Right ventricle myocardium superior (tissue), 1 donor: ENCODE measurements around the gene ADAMTS17. TPM values are rescaled to one million over a fixed set of nuclear protein-coding genes. Genes with fewer than 3 reads are reported as not detected.

Source experiments
- ATAC-seq: fragments of 200-7000 bp; cut with Tn5 transposase; one replicate; pipeline ENCODE4 v1.9.1; 2020; ENCODE audit warnings: mild to moderate bottlenecking; ENCODE audit not compliant: poor library complexity
- DNase-seq: peaks from one replicate; pipeline ENCODE4 v3.0.0-alpha.2; 2020
- intact Hi-C: fragments of 100-400 bp; cut with DNase I; formaldehyde crosslinking; loops from one replicate; pipeline ENCODE4 v1.11.2; 2022
- total RNA-seq: library from RNA; stranded (reverse); fragmentation: NEBNext Ultra II Directional; extraction: Animal tissue kit (Norgen Biotek cat#: 25700); gene quantifications from one replicate; pipeline ENCODE4 v1.2.1, GENCODE V29; 2021
- donor health status: DM: no; HTN: yes; CAD: no; lungs with severe emphysema.

The ADAMTS17 gene
- total RNA-seq, 1 donor from 2014 or later = 1.7 TPM

GRCh38 chr15:100134089-100134583, 207.6 kb downstream of the ADAMTS17 start:
- ATAC-seq = no peak
- intact Hi-C loops = no loop called here
- no peak for DNase-seq

- ATAC-seq (no peak), DNase-seq (no peak)
- intact Hi-C loops = no loop called here
Measured at GRCh38 chr15:100133001-100133400, 208.8 kb downstream of the ADAMTS17 start.

DNA sequence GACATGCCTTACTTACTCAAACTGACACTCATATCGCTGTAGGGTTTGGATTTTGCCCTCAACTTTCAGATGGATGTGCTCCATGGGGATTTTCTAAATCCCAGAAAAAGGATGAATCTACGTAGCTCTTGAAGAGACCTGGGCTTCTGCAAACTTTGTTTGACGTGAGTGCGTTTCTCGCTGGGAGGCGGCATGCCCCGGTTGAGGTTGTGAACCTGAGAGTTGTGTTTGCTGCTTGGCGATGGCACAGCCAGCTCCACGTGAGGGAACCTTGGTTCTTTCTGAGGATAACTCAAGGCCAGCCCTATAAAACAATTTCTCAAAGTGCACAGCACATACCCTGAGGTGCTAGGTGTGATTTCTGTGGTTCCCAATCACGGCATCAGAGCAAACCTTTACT, 209.5 kb downstream of the ADAMTS17 start:
- ATAC-seq (no peak), DNase-seq (no peak)
- intact Hi-C loops = no loop called here

GRCh38 chr15:100131321-100132224, 210.2 kb downstream of the ADAMTS17 start:
- intact Hi-C loops = no loop called here
- peak; percentile 75 for DNase-seq
- ATAC-seq = peak; percentile 90

- ATAC-seq (no peak), DNase-seq (no peak)
- intact Hi-C loops = loop anchor here (10.0 kb wide), 1 partner anchor 165 kb away; no protein-coding TSS in a partner anchor
Measured at GRCh38 chr15:100129677-100130076, 212.1 kb downstream of the ADAMTS17 start.

- ATAC-seq (peak; percentile 92), DNase-seq (peak; percentile 76)
- intact Hi-C loops = loop anchor here (10.0 kb wide), 1 partner anchor 161 kb away; no protein-coding TSS in a partner anchor
Measured at GRCh38 chr15:100125401-100126191, 216.2 kb downstream of the ADAMTS17 start.

- intact Hi-C loops = loop anchor here (10.0 kb wide), 1 partner anchor 160 kb away; no protein-coding TSS in a partner anchor
- ATAC-seq = no peak
- no peak for DNase-seq
Measured at GRCh38 chr15:100124936-100125335, 216.8 kb downstream of the ADAMTS17 start.

DNA sequence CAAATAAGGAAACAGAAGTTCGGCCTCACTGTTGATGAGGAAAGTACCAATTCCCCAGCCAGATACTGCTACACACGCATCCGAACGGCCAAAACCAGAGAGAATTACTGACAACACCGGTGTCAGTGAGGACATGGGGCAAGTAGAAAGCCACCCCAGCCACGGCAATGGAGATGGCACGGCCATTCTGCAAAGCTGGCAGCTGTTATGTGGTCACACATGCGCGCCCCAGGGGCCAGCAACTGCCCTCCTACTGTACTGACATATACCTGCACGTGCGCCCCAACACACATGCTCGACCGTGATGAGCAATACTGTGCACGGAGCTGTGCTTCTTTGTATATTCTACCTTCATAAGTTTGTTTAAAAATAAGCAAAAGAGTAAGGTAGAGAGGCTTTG, 217.4 kb downstream of the ADAMTS17 start:
- intact Hi-C loops = loop anchor here (10.0 kb wide), 1 partner anchor 160 kb away; no protein-coding TSS in a partner anchor
- no peak for DNase-seq
- ATAC-seq = no peak

GRCh38 chr15:100123611-100124010, 218.2 kb downstream of the ADAMTS17 start:
- intact Hi-C loops = loop anchor here (10.0 kb wide), 1 partner anchor 159 kb away; no protein-coding TSS in a partner anchor
- ATAC-seq (no peak), DNase-seq (no peak)

- intact Hi-C loops = loop anchor here (10.0 kb wide), 1 partner anchor 156 kb away; no protein-coding TSS in a partner anchor
- no peak for ATAC-seq
- no peak for DNase-seq
Measured at GRCh38 chr15:100121285-100121684, 220.5 kb downstream of the ADAMTS17 start.

GRCh38 chr15:100120111-100120510, 221.7 kb downstream of the ADAMTS17 start:
- ATAC-seq = no peak
- no peak for DNase-seq
- intact Hi-C loops = loop anchor here (10.0 kb wide), 1 partner anchor 155 kb away; no protein-coding TSS in a partner anchor

DNA sequence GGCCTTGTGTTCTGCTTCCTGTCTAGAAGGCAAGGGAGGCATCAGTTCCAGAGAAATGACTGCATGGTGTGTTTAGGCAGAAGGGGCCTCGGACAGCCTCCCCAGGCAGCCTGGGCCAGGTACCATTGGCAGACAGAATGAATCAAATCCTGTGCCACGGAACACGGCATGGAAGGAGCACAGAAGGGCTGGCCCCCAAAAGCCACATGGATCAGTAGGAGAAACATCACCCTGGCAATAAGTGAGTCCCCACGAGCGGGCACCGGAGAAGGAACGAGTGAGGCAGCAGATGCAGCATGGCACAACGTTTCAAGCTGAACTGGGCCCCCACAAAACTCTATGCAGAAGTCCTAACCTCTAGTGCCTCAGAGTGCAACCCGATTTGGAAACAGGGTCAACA, 223.2 kb downstream of the ADAMTS17 start:
- no peak for DNase-seq
- intact Hi-C loops = loop anchor here (10.0 kb wide), 1 partner anchor 216 kb away; no protein-coding TSS in a partner anchor
- no peak for ATAC-seq

DNA sequence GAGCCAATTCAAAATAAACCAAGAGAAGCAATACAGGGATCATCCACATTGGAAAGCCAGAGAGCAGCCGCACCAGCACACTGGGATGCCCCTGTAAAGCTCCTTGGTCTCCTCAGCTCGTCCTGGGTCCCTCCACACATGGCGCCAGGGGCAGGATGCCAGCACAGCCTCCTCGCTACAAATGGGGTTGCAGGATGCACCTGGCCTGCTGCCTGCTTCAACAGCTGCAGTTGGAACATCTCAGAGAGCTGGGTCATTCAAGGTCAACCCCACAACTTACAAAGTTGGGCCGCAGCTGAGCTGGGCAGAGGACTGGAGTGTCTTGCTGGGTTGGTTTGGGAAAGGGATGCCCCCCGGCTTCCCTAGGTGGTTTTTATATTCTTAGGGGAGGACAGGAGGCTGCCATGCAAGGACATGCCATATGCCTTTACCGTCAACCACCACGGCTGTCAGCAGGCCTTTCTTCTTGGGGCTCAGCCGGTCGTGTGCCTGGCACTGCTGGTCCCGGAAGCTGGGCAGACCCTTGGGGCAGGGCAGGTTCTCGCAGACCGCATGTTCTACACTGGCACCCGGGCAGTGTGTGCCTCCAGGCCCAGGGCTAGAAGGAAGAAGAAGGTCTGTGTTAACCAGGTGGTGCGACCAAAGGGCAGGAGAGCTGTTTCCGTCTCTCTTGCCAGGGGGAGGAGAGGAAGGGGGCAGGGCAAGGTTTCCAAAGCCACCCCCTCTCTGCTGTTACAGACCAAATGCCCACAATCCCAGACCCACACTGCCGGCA, 225.2 kb downstream of the ADAMTS17 start:
- DNase-seq (peak; percentile 87), ATAC-seq (peak; percentile 6)
- intact Hi-C loops = loop anchor here (10.0 kb wide), 1 partner anchor 218 kb away; no protein-coding TSS in a partner anchor

DNA sequence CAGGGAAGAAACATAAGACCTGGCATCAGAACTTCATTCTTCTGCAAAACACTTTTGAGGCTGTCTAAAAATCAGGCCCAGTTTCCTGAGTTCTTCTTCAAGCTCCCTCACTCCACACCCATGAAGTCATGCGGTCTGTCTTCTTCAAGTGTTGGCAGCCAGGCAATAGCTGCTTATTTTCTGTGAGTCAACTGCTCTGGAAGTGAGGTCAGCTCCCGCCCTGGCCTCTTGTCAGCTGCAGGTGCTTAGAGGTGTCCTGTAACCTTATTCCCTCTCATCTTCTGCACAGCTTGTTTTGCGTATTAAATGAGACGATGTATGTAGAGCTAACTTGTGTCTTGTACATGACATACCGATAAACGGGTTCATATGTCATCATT, 226.1 kb downstream of the ADAMTS17 start:
- DNase-seq (no peak), ATAC-seq (no peak)
- intact Hi-C loops = loop anchor here (10.0 kb wide), 1 partner anchor 219 kb away; no protein-coding TSS in a partner anchor

DNA sequence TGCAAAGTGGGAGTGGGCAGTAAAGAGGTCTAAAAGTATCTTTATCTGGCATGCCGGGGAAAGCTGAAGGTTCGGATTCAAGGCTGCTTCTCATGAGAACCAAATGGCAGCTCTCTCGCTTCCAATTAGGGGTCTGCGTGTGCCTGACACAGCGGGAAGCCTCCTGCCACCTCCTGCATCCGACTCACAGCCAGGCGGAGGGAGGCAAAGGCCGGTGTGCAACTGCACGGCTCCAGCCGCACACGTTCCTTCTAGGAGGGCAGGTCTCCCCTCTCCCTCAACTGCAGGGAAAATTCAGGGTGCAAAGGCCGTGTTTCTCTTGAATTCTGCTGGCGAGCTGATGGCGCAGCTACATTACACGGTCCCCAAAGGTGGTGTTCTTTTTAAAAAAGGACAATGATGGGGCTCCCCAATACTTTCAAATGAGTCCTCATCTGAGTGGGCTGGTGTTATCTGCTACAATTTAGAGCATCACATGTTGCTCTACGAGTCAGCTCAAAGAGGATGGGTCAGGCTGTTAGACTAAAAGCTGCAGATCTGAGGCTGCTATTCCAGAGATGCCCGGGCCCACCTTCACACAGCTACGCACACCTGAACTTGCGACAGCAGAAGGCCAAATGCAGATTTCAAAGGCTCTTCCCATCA, 226.6 kb downstream of the ADAMTS17 start:
- no peak for ATAC-seq
- DNase-seq = no peak
- intact Hi-C loops = loop anchor here (10.0 kb wide), 1 partner anchor 220 kb away; no protein-coding TSS in a partner anchor

DNA sequence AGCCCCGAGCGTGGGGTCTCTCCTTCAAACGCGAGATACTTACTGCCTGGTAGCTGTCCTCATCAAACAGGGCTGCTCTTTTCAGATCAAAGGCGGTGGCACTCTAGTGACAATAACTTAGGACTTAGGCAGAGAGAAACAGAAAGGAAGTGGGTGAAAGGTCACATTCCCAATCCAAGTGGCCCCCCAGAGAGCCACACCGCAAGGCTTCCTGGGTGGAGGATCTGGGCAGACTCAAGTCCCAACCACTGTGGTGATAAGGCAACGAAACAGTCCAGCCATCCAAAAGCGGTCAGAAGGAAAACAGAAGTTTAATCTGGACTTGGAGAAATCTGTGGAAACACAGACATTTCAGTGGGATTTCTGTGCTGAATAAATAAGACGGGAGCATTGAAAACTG, 227.2 kb downstream of the ADAMTS17 start:
- intact Hi-C loops = loop anchor here (10.0 kb wide), 1 partner anchor 220 kb away; no protein-coding TSS in a partner anchor

GRCh38 chr15:100114100-100114499, 227.7 kb downstream of the ADAMTS17 start:
- intact Hi-C loops = loop anchor here (10.0 kb wide), 1 partner anchor 221 kb away; no protein-coding TSS in a partner anchor
- ATAC-seq (peak; percentile 92), DNase-seq (peak; percentile 83)

More for the DNA sequence above, 227.2 kb downstream of the ADAMTS17 start:
- DNase-seq (peak; percentile 67), ATAC-seq (peak; percentile 77)
